ENCODE results near the gene PSMC6. TPM values are rescaled to one million over a fixed set of nuclear protein-coding genes. Genes with fewer than 3 reads are reported as not detected.
A peak's percentile ranks its signal among the peaks of the same experiment; 100 is the strongest.

PSMC6 gene
- polyA plus RNA-seq, 1 of the 3 experiments (the other 2 are of a cell fraction), result 37.9 TPM

GRCh38 chr14:52700701-52701172 is 6.3 kb upstream of the PSMC6 start:
- Histone ChIP-seq H3K9me2 (no peaks in the 10 kb centered on the region), H3K4me1 (ENCODE audit: control insufficient read depth in 1 of 2, insufficient read depth in 2 of 2, low read depth in 1 of 2, low read length in 1 of 2) (peaks cover 0 to 7% of the 10 kb centered on the region in 2 experiments; a peak in 1 of 4 replicates), H4K20me1 (ENCODE audit: insufficient read depth) (no peaks in the 10 kb centered on the region), H3K4me2 (no peak overlapping the region), H3K9ac (no peak overlapping the region), H3K36me3 (replicated peaks in 1 of 2; ENCODE audit: control insufficient read depth in 1 of 2, insufficient read depth in 2 of 2, low read length in 1 of 2) (no peaks in the 10 kb centered on the region), H3K27ac (ENCODE audit: low read depth in 2 of 2, low read length in 1 of 2) (no peak overlapping the region), H3K4me3 (ENCODE audit: low read depth in 2 of 2, low read length in 1 of 2) (no peak overlapping the region), H2AFZ (ENCODE audit: low read depth) (peak overlapping the region; percentile 53; the same call in 1 of the 2 replicates), H3K9me3 (no peaks in the 10 kb centered on the region), H3F3A (replicated peaks; ENCODE audit: insufficient read depth) (peaks cover 15% of the 10 kb centered on the region), H3K79me2 (ENCODE audit: insufficient read depth) (no peaks in the 10 kb centered on the region), H3K27me3 (ENCODE audit: insufficient read depth) (no peaks in the 10 kb centered on the region)
- no peak for DNase-seq
- ChIA-PET CTCF (no interaction called here), POLR2A (no interaction called here)
- WGBS (ENCODE audit: low lambda C conversion rate), result 38% methylated on average over 2 of the region's 2 CpGs
- no peak for TF ChIP-seq NRF1 (IDR thresholded peaks at IDR 0.05; ENCODE audit: low read depth, low read length)

- no peak for TF ChIP-seq RFX5 (IDR thresholded peaks at IDR 0.05; ENCODE audit: low read length)
- no peak for TF ChIP-seq EZH2phosphoT487 (IDR thresholded peaks at IDR 0.05; ENCODE audit: borderline replicate concordance, low read depth)
- TF ChIP-seq YY1 (IDR thresholded peaks at IDR 0.05; ENCODE audit: low read depth), result no peak
- TF ChIP-seq FOSL2 (IDR thresholded peaks at IDR 0.05; ENCODE audit: borderline replicate concordance, low read depth), result no peak
- no peak for TF ChIP-seq POLR2AphosphoS5 (IDR thresholded peaks at IDR 0.05; ENCODE audit: low read depth, low read length)
- no peak for TF ChIP-seq JUND (IDR thresholded peaks at IDR 0.05)
- TF ChIP-seq, protein P1, sequence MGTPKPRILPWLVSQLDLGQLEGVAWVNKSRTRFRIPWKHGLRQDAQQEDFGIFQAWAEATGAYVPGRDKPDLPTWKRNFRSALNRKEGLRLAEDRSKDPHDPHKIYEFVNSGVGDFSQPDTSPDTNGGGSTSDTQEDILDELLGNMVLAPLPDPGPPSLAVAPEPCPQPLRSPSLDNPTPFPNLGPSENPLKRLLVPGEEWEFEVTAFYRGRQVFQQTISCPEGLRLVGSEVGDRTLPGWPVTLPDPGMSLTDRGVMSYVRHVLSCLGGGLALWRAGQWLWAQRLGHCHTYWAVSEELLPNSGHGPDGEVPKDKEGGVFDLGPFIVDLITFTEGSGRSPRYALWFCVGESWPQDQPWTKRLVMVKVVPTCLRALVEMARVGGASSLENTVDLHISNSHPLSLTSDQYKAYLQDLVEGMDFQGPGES (IDR thresholded peaks at IDR 0.05; ENCODE audit: low read depth, low read length), result no peak
- no peak for TF ChIP-seq MEF2A (IDR thresholded peaks at IDR 0.05; ENCODE audit: borderline replicate concordance, low read depth)
- TF ChIP-seq, protein P2, sequence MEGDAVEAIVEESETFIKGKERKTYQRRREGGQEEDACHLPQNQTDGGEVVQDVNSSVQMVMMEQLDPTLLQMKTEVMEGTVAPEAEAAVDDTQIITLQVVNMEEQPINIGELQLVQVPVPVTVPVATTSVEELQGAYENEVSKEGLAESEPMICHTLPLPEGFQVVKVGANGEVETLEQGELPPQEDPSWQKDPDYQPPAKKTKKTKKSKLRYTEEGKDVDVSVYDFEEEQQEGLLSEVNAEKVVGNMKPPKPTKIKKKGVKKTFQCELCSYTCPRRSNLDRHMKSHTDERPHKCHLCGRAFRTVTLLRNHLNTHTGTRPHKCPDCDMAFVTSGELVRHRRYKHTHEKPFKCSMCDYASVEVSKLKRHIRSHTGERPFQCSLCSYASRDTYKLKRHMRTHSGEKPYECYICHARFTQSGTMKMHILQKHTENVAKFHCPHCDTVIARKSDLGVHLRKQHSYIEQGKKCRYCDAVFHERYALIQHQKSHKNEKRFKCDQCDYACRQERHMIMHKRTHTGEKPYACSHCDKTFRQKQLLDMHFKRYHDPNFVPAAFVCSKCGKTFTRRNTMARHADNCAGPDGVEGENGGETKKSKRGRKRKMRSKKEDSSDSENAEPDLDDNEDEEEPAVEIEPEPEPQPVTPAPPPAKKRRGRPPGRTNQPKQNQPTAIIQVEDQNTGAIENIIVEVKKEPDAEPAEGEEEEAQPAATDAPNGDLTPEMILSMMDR (IDR thresholded peaks at IDR 0.05), result no peak
- no peak for TF ChIP-seq TEAD4 (IDR thresholded peaks at IDR 0.05; ENCODE audit: borderline replicate concordance, insufficient read depth)
- no peak for TF ChIP-seq RCOR1 (IDR thresholded peaks at IDR 0.05; ENCODE audit: low read length)
- no peak for TF ChIP-seq SMC3 (IDR thresholded peaks at IDR 0.05; ENCODE audit: low read depth, low read length)
- TF ChIP-seq, protein P3, sequence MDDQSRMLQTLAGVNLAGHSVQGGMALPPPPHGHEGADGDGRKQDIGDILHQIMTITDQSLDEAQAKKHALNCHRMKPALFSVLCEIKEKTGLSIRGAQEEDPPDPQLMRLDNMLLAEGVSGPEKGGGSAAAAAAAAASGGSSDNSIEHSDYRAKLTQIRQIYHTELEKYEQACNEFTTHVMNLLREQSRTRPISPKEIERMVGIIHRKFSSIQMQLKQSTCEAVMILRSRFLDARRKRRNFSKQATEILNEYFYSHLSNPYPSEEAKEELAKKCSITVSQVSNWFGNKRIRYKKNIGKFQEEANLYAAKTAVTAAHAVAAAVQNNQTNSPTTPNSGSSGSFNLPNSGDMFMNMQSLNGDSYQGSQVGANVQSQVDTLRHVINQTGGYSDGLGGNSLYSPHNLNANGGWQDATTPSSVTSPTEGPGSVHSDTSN (IDR thresholded peaks at IDR 0.05), result no peak
- no peak for TF ChIP-seq FOXM1 (IDR thresholded peaks at IDR 0.05; ENCODE audit: low read depth)
- no peak for TF ChIP-seq ELF1 (IDR thresholded peaks at IDR 0.05)
- no peak for TF ChIP-seq GABPA (IDR thresholded peaks at IDR 0.05; ENCODE audit: low read depth)
- no peak for TF ChIP-seq MAX (IDR thresholded peaks at IDR 0.05; ENCODE audit: low read depth)
- no peak for TF ChIP-seq MXI1 (IDR thresholded peaks at IDR 0.05; ENCODE audit: low read depth, low read length)
- 77% methylated on average over 3 of the region's 3 CpGs for WGBS (ENCODE audit: low lambda C conversion rate)
- no peak for DNase-seq
- Histone ChIP-seq H3K9me3 (no peaks in the 10 kb centered on the region), H2AFZ (ENCODE audit: low read depth) (peak overlapping the region; percentile 53; the same call in 1 of the 2 replicates), H3K27ac (ENCODE audit: low read depth in 2 of 2, low read length in 1 of 2) (no peak overlapping the region), H3K4me1 (ENCODE audit: control insufficient read depth in 1 of 2, insufficient read depth in 2 of 2, low read depth in 1 of 2, low read length in 1 of 2) (peaks cover 0 to 8% of the 10 kb centered on the region in 2 experiments; a peak in 1 of 4 replicates), H4K20me1 (ENCODE audit: insufficient read depth) (no peaks in the 10 kb centered on the region), H3K27me3 (ENCODE audit: insufficient read depth) (no peaks in the 10 kb centered on the region), H3K4me3 (ENCODE audit: low read depth in 2 of 2, low read length in 1 of 2) (no peak overlapping the region), H3K4me2 (no peak overlapping the region), H3K9me2 (no peaks in the 10 kb centered on the region), H3K9ac (no peak overlapping the region), H3K79me2 (ENCODE audit: insufficient read depth) (no peaks in the 10 kb centered on the region), H3K36me3 (replicated peaks in 1 of 2; ENCODE audit: control insufficient read depth in 1 of 2, insufficient read depth in 2 of 2, low read length in 1 of 2) (no peaks in the 10 kb centered on the region), H3F3A (replicated peaks; ENCODE audit: insufficient read depth) (peaks cover 13% of the 10 kb centered on the region)
- ChIA-PET CTCF (no interaction called here), POLR2A (no interaction called here)
These were observed 5.8 kb upstream of the PSMC6 start for GRCh38 chr14:52701223-52701622.
